MCF 10A (cell line): Measurements from ENCODE around the gene KIF21B. TPM values are rescaled to one million over a fixed set of nuclear protein-coding genes. Genes with fewer than 3 reads are reported as not detected.
"Not testable (repeated sequence)": the region's sequence is repeated elsewhere in the genome, so short reads cannot be mapped to it uniquely, and the experiment has no call there.

Experiments
- BruUV-seq: library from RNA; stranded (reverse); fragments of 400-500 nt; replicated peaks from 2 replicates; lab custom pipeline; 2021; lab: Mats Ljungman, UMichigan
- CTCF ChIA-PET: fragments of 300-600 bp; sonication (Branson Sonifier 250); formaldehyde crosslinking; extraction: SDS; loops from one replicate; lab custom pipeline; 2021; ENCODE audit warnings: antibody characterized with exemption, inconsistent platforms; lab: Yijun Ruan, JAX
- POLR2A ChIA-PET: fragments of 300-600, 350-650 bp; sonication (Branson Sonifier 250); formaldehyde crosslinking; extraction: SDS; loops from one replicate; lab custom pipeline; 2020; ENCODE audit warnings: antibody characterized with exemption, inconsistent platforms; lab: Yijun Ruan, JAX
- DNase-seq: peaks from one replicate; pipeline ENCODE4 v3.0.0-alpha.2; 2018; ENCODE audit not compliant: unreplicated experiment
- H3K27ac Mint-ChIP-seq: one replicate; pipeline ENCODE4 v1.8.0; 2022; ENCODE audit warnings: mild to moderate bottlenecking, low read depth, mixed read lengths; ENCODE audit not compliant: unreplicated experiment
- H3K27me3 Mint-ChIP-seq: one replicate; pipeline ENCODE4 v1.8.0; 2022; ENCODE audit warnings: mixed read lengths; ENCODE audit not compliant: insufficient read depth, unreplicated experiment
- H3K36me3 Mint-ChIP-seq: one replicate; pipeline ENCODE4 v1.8.0; 2022; ENCODE audit warnings: mild to moderate bottlenecking, moderate library complexity, mixed read lengths; ENCODE audit not compliant: insufficient read depth, unreplicated experiment
- H3K4me1 Mint-ChIP-seq: one replicate; pipeline ENCODE4 v1.8.0; 2022; ENCODE audit warnings: mixed read lengths; ENCODE audit not compliant: insufficient read depth, unreplicated experiment
- H3K4me3 Mint-ChIP-seq: one replicate; pipeline ENCODE4 v1.8.0; 2022; ENCODE audit warnings: mild to moderate bottlenecking, moderate library complexity, mixed read lengths; ENCODE audit not compliant: unreplicated experiment
- H3K9me3 Mint-ChIP-seq: one replicate; pipeline ENCODE4 v1.8.0; 2022; ENCODE audit warnings: mixed read lengths; ENCODE audit not compliant: unreplicated experiment
- intact Hi-C: fragments of 100-400 bp; cut with micrococcal nuclease; formaldehyde crosslinking; loops from 2 replicates; pipeline ENCODE4 v1.14.1; 2022
- total RNA-seq: library from RNA; stranded (reverse); gene quantifications from 2 replicates; pipeline ENCODE4 v1.2.3, GENCODE V29; 2022
- TF ChIP-seq, protein P1 (sequence below): fragments of 200-600 bp; IDR thresholded peaks from one replicate; pipeline ENCODE4 v1.8.0; 2022; ENCODE audit warnings: antibody characterized with exemption, mild to moderate bottlenecking; ENCODE audit not compliant: unreplicated experiment

KIF21B gene
- total RNA-seq, 1 experiment from 2014 or later: 12.7 TPM

GRCh38 chr1:200949626-200950025 is 73.9 kb downstream of the KIF21B start:
- intact Hi-C loops: no loop called here
- no TSS peak for BruUV-seq
- POLR2A ChIA-PET: interaction anchor here (0.7 to 1.6 kb wide), 2 partner anchors 55 to 175 kb away, joined by 3 to 6 read pairs; partner anchors contain the start of gene INAVA
- Mint-ChIP-seq H3K36me3 (no peaks in the 10 kb centered on the region), H3K27me3 (no peaks in the 10 kb centered on the region), H3K4me1 (no peaks in the 10 kb centered on the region), H3K9me3 (peaks cover 17% of the 10 kb centered on the region), H3K27ac (no peak overlapping the region), H3K4me3 (no peak overlapping the region)
- CTCF ChIA-PET: no interaction called here
- TF ChIP-seq, protein P1, sequence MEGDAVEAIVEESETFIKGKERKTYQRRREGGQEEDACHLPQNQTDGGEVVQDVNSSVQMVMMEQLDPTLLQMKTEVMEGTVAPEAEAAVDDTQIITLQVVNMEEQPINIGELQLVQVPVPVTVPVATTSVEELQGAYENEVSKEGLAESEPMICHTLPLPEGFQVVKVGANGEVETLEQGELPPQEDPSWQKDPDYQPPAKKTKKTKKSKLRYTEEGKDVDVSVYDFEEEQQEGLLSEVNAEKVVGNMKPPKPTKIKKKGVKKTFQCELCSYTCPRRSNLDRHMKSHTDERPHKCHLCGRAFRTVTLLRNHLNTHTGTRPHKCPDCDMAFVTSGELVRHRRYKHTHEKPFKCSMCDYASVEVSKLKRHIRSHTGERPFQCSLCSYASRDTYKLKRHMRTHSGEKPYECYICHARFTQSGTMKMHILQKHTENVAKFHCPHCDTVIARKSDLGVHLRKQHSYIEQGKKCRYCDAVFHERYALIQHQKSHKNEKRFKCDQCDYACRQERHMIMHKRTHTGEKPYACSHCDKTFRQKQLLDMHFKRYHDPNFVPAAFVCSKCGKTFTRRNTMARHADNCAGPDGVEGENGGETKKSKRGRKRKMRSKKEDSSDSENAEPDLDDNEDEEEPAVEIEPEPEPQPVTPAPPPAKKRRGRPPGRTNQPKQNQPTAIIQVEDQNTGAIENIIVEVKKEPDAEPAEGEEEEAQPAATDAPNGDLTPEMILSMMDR: no peak
- no peak for DNase-seq

DNA sequence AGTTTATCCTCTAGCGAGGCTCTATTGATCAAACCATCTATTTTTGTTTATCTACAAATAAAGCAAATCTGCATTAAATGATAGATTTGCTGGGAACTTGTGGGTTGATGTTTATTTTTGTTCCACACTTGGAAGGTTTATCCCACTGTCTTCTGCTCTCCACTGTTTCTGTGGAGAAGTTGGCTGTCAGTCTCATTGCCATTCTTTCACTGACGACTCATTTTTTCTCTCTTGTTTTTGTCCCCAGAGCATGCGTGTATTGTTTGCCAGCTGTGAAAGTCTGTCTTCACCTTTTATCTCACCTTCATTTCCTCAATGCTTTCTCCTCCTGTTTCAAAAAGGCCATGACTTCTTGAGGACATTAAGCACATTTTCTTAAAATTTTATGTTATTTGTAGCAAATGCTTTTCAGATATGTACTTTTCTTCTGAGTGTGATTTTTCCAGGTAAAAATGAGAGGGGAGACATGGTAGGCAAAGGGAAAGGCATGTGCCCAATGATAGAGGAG is 76.4 kb downstream of the KIF21B start:
- no peak overlapping the region for H3K27ac Mint-ChIP-seq
- BruUV-seq: no TSS peak
- TF ChIP-seq, protein P1: no peak
- CTCF ChIA-PET: interaction anchor here (0.6 to 1.2 kb wide), 3 partner anchors 25 to 180 kb away, joined by 3 to 4 read pairs (median 4); no protein-coding TSS in a partner anchor
- no peak for DNase-seq
- peaks cover 24% of the 10 kb centered on the region for H3K9me3 Mint-ChIP-seq
- H3K4me1 Mint-ChIP-seq: no peaks in the 10 kb centered on the region
- intact Hi-C loops: no loop called here
- H3K27me3 Mint-ChIP-seq: no peaks in the 10 kb centered on the region
- H3K36me3 Mint-ChIP-seq: no peaks in the 10 kb centered on the region
- POLR2A ChIA-PET: interaction anchor here (0.7 to 1.0 kb wide), 2 partner anchors 30 to 477 kb away, joined by 3 to 4 read pairs; no protein-coding TSS in a partner anchor
- H3K4me3 Mint-ChIP-seq: no peak overlapping the region

DNA sequence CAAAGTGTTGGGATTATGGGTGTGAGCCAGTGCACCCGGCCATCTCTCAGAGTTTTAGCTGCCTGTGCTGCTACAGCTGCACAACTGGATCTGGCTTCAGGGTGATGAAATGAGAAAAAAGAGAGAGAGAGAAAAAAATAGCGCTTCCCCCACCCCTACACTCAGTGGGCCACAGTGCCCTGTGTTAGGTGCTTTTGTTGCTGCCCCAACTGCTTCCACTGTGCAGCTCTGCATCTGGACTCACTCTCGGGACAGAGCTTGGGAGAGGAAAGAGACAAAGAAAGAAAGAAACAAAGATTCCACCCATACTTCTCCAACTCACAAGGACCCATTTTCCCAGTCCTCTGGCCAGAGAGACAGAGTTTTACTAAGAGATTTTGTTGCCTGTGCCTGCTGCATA is 78.4 kb downstream of the KIF21B start:
- Mint-ChIP-seq H3K36me3 (no peaks in the 10 kb centered on the region), H3K4me1 (no peaks in the 10 kb centered on the region), H3K9me3 (peaks cover 30% of the 10 kb centered on the region), H3K27me3 (no peaks in the 10 kb centered on the region), H3K27ac (no peak overlapping the region), H3K4me3 (no peak overlapping the region)
- ChIA-PET CTCF (interaction anchor here (0.7 to 1.8 kb wide), 8 partner anchors 9 to 440 kb away, joined by 3 to 13 read pairs (median 4); no protein-coding TSS in a partner anchor), POLR2A (no interaction called here)
- TF ChIP-seq, protein P1: no peak
- BruUV-seq: no TSS peak
- DNase-seq: no peak
- intact Hi-C loops: no loop called here

DNA sequence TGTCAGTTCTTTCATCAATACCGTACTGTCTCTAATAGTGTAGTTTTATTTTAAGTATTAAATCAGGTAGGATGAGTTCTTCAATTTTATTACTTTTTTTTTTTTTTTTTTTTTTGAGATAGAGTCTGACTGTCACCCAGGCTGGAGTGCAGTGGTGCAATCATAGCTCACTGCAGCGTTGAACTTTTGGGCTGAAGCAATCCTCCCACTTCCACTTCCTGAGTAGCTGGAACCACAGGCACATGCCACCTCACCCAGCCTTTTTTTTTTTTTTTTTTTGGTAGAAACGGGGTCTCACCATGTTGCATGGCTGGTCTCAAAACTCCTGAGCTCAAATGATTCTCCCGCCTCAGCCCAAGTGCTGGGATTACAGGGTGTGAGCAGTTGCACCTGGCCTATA is 84.6 kb downstream of the KIF21B start:
- BruUV-seq: no TSS peak

GRCh38 chr1:200935286-200935962 is 88.1 kb downstream of the KIF21B start:
- H3K27me3 Mint-ChIP-seq, DNase-seq, intact Hi-C loops, H3K4me1 Mint-ChIP-seq, H3K4me3 Mint-ChIP-seq, BruUV-seq, H3K36me3 Mint-ChIP-seq, H3K27ac Mint-ChIP-seq: not testable (repeated sequence)
- peaks cover 18% of the 10 kb centered on the region for H3K9me3 Mint-ChIP-seq
- ChIA-PET CTCF (interaction anchor here (1.1 to 1.3 kb wide), 2 partner anchors 91 to 106 kb away, joined by 3 to 4 read pairs; no protein-coding TSS in a partner anchor), POLR2A (interaction anchor here (1.1 to 1.5 kb wide), 2 partner anchors 16 to 42 kb away, joined by 3 to 5 read pairs; no protein-coding TSS in a partner anchor)

More for the DNA sequence above, 84.6 kb downstream of the KIF21B start:
- Mint-ChIP-seq H3K36me3 (no peaks in the 10 kb centered on the region), H3K27ac (no peak overlapping the region), H3K4me3 (no peak overlapping the region), H3K4me1 (no peaks in the 10 kb centered on the region), H3K27me3 (no peaks in the 10 kb centered on the region), H3K9me3 (peaks cover 7% of the 10 kb centered on the region)
- intact Hi-C loops: no loop called here
- TF ChIP-seq, protein P1: no peak
- DNase-seq: peak; percentile 48
- POLR2A ChIA-PET: no interaction called here
- CTCF ChIA-PET: interaction anchor here (0.6 to 1.2 kb wide), 8 partner anchors 32 to 456 kb away, joined by 3 to 10 read pairs (median 4); no protein-coding TSS in a partner anchor
